Heart left ventricle (tissue), 13 donors: Measurements from ENCODE around the gene TTLL10.

Experiments
- POLR2A ChIP-seq, 2 donors: fragments of 450-650 bp; IDR thresholded peaks; one replicate each; pipeline ENCODE4 v1.6.1; 2017; ENCODE audit warnings: antibody characterized with exemption in 2 of 2, mild to moderate bottlenecking in 2 of 2, moderate library complexity in 2 of 2
- TF ChIP-seq, protein P1 (sequence below), 12 donors: fragments of 200-600 bp; sonication (generic) in 4 of 12; IDR thresholded peaks; one replicate each; pipeline versions ENCODE4 v1.5.0 to v1.8.0; 2018 to 2022; ENCODE audit warnings: antibody characterized with exemption in 12 of 12, mild to moderate bottlenecking in 5 of 12
- donor health status: ischemic (EF 13 %, LVEDD 7.1; RV severe dilation, severe dysfunction).
- donor health status: DM: no; HTN: yes; CAD: no.
- donor health status: DM: no; HTN: no; CAD: no.
- donor health status: ischemic (EF 25% LVEDD 6.9; RV normal size, moderate dysfunction).
- donor health status: ischemic (EF 25% LVEDD 5.7; RV mildly dilated, moderate dysfunction).
- donor health status: ischemic (EF 35%, LVEDD 5.7; RV mildly dilated, moderate dysfunction).
- donor health status: nonischemic (EF 11% LVEDD 7.7; RV severe dilation, severe dysfunction).
- donor health status: DM: yes; HTN: yes; CAD: no.
- donor health status: PGD.
- donor health status: ischemic (EF 29% LVEDD 5.4; RV normal size, mild dysfunction).
- donor health status: nonischemic (EF 23%, LVEDD 6.1; RV moderate dilation, normal function).

DNA sequence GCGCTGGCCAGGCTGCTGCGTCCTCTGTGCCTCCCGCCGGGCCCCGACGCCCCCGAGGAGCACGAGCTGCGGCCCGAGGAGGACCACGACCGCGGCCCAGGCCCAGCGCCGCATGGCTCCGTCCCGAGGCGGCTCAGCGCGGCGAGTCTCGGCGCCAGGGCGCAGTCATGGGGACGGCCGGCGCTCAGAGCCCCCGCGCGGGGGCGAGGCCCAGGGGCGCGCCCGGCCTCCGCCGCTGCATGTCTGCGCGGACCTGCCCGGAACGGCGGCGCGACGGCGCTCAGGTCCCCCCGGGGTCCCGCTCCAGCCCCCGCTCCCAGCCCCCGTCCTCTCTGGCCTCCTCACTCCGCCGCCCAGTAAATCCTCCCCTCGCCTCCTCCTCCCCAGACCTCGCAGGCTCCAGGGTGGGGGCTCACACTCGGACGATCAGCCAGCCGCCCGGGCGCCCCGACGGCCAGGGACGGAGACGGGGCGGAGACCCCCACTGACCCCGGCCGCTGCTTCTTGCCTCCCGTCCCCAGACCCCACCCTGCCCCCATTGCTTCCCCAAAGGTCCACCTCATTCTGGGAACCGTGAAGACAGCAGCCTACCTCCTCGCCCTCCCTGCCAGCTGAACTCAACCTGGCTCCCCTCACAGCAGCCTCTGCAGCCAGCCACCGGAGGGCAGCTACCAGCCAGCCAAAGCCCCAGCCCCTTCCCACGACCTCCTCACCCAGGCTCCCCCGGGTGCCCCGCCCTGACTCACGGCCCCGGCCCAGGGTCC is 73.1 kb downstream of the TTLL10 start, which contains the start of gene C1QTNF12:
- TF ChIP-seq, protein P1, sequence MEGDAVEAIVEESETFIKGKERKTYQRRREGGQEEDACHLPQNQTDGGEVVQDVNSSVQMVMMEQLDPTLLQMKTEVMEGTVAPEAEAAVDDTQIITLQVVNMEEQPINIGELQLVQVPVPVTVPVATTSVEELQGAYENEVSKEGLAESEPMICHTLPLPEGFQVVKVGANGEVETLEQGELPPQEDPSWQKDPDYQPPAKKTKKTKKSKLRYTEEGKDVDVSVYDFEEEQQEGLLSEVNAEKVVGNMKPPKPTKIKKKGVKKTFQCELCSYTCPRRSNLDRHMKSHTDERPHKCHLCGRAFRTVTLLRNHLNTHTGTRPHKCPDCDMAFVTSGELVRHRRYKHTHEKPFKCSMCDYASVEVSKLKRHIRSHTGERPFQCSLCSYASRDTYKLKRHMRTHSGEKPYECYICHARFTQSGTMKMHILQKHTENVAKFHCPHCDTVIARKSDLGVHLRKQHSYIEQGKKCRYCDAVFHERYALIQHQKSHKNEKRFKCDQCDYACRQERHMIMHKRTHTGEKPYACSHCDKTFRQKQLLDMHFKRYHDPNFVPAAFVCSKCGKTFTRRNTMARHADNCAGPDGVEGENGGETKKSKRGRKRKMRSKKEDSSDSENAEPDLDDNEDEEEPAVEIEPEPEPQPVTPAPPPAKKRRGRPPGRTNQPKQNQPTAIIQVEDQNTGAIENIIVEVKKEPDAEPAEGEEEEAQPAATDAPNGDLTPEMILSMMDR (IDR thresholded peaks at IDR 0.05), result no peak
- TF ChIP-seq POLR2A (IDR thresholded peaks at IDR 0.05), result no peak
